Breast epithelium (tissue), 4 donors: ENCODE results near the gene ANKDD1A. TPM values are rescaled to one million over a fixed set of nuclear protein-coding genes. Genes with fewer than 3 reads are reported as not detected.

ENCODE experiments used
- DNase-seq, 2 donors: peaks; one replicate each; pipeline ENCODE4 v3.0.0-alpha.2; 2019; ENCODE audit warnings: low spot score in 2 of 2
- H3K27ac ChIP-seq, 2 donors: fragments of 200-600 bp; sonication (generic) in 1 of 2; one replicate each; pipeline ENCODE4 v1.5.1; 2016 to 2019; ENCODE audit warnings: mild to moderate bottlenecking in 1 of 2
- H3K27me3 ChIP-seq, 2 donors: fragments of 200-600 bp; sonication (generic) in 1 of 2; one replicate each; pipeline versions ENCODE4 v1.5.1 to v1.6.0; 2017 to 2019; ENCODE audit warnings: control low read depth in 1 of 2, mild to moderate bottlenecking in 1 of 2
- H3K36me3 ChIP-seq: fragments of 200-600 bp; one replicate; pipeline ENCODE4 v1.5.1; 2019
- H3K4me1 ChIP-seq, 2 donors: fragments of 200-600 bp; sonication (generic); one replicate each; pipeline ENCODE4 v1.5.1; 2016 to 2019; ENCODE audit warnings: control low read depth in 1 of 2
- H3K4me3 ChIP-seq, 3 donors: fragments of 200-600 bp; sonication (generic); 1 replicate in 2 of 3; 2 replicates in 1 of 3; pipeline ENCODE4 v1.5.1; 2016 to 2019; ENCODE audit warnings: mild to moderate bottlenecking in 3 of 3, moderate library complexity in 2 of 3
- H3K9me3 ChIP-seq, 2 donors: fragments of 200-600 bp; sonication (generic) in 1 of 2; one replicate each; pipeline ENCODE4 v1.5.1; 2016 to 2019; ENCODE audit warnings: control low read depth in 1 of 2
- POLR2A ChIP-seq: fragments of 450-650 bp; IDR thresholded peaks from one replicate; pipeline ENCODE4 v1.6.1; 2016; ENCODE audit warnings: antibody characterized with exemption, mild to moderate bottlenecking, moderate library complexity
- POLR2AphosphoS5 ChIP-seq, 3 donors: sonication (generic); formaldehyde crosslinking; IDR thresholded peaks; one replicate each; pipeline ENCODE4 v1.6.1; 2017; ENCODE audit warnings: antibody characterized with exemption in 3 of 3
- intact Hi-C: fragments of 100-400 bp; cut with DNase I; formaldehyde crosslinking; loops from one replicate; pipeline ENCODE4 v1.15.1; 2023; ENCODE audit warnings: low total_unique reads
- total RNA-seq, 3 donors: library from RNA; depleted of rRNA; stranded (reverse); fragments of >200 nt; gene quantifications; one replicate each; pipeline ENCODE4 v1.1.0, GENCODE V29; 2016
- TF ChIP-seq, protein P1 (sequence below), 3 donors: fragments of 450-650 bp; IDR thresholded peaks; one replicate each; pipeline ENCODE4 v1.5.1; 2016 to 2017; ENCODE audit warnings: antibody characterized with exemption in 3 of 3, mild to moderate bottlenecking in 3 of 3, moderate library complexity in 3 of 3

Gene ANKDD1A
- total RNA-seq, 3 donors from 2014 or later, result 3.2 to 7.8 (median 7.2) TPM

DNA sequence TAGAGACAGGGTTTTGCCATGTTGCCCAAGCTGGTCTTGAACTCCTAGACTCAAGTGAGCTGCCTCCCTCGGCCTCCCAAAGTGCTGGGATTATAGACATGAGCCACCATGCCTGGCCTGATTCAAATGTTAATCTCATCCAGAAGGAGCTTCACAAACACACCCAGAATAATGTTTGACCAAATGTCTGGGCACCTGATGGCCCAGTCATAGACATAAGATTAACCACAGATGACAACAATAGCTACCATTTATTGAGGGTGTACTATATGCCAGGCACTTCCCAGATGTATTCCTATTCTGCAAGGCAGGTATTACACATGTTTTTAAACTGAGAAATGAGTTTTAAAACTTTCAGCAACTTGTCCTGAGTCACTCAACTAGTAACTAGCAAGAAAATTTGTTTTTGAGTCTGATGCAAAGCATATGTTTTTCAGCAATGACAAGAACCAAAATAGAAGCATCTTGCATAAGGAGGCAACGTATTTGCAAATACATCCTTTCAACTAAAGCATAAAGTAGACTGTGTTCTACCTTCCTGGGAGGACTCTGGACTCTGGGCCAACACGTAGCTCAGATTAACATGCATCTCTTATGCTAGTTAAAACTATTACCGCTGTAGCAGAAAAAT is 86.2 kb downstream of the ANKDD1A start:
- Histone ChIP-seq H3K27me3 (no peaks in the 10 kb centered on the region), H3K36me3 (no peaks in the 10 kb centered on the region), H3K4me3 (no peak overlapping the region), H3K27ac (no peak overlapping the region), H3K4me1 (no peaks in the 10 kb centered on the region), H3K9me3 (no peaks in the 10 kb centered on the region)
- no peak for DNase-seq
- TF ChIP-seq, protein P1, sequence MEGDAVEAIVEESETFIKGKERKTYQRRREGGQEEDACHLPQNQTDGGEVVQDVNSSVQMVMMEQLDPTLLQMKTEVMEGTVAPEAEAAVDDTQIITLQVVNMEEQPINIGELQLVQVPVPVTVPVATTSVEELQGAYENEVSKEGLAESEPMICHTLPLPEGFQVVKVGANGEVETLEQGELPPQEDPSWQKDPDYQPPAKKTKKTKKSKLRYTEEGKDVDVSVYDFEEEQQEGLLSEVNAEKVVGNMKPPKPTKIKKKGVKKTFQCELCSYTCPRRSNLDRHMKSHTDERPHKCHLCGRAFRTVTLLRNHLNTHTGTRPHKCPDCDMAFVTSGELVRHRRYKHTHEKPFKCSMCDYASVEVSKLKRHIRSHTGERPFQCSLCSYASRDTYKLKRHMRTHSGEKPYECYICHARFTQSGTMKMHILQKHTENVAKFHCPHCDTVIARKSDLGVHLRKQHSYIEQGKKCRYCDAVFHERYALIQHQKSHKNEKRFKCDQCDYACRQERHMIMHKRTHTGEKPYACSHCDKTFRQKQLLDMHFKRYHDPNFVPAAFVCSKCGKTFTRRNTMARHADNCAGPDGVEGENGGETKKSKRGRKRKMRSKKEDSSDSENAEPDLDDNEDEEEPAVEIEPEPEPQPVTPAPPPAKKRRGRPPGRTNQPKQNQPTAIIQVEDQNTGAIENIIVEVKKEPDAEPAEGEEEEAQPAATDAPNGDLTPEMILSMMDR (IDR thresholded peaks at IDR 0.05), result no peak
- TF ChIP-seq POLR2AphosphoS5 (IDR thresholded peaks at IDR 0.05) (no peak), POLR2A (no peak)
- intact Hi-C loops, result no loop called here

DNA sequence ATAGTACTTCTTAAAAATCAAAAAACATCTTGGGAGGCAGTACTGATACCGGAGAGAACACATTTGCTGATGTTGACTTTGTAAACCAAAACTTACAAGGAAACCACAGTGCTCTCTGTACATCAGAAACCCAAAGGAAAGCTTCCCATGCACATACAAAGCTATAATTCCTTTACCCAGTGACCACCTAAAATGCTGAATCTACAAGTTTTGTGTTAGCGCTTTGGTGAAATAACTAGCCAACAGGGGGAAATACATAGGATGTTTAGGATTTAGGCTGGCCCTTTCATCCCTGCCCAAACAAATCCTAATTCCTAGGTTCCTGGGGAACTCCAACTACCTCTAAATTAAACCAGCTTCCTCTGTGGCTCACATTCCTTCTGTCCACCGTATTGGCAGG is 93.3 kb downstream of the ANKDD1A start:
- Histone ChIP-seq H3K27me3 (no peaks in the 10 kb centered on the region), H3K27ac (no peak overlapping the region), H3K36me3 (no peaks in the 10 kb centered on the region), H3K4me1 (no peaks in the 10 kb centered on the region), H3K9me3 (no peaks in the 10 kb centered on the region), H3K4me3 (no peak overlapping the region)
- TF ChIP-seq POLR2AphosphoS5 (IDR thresholded peaks at IDR 0.05), result no peak
- no peak for TF ChIP-seq POLR2A
- TF ChIP-seq, protein P1 (IDR thresholded peaks at IDR 0.05), result no peak
- no peak for DNase-seq
- intact Hi-C loops, result no loop called here

DNA sequence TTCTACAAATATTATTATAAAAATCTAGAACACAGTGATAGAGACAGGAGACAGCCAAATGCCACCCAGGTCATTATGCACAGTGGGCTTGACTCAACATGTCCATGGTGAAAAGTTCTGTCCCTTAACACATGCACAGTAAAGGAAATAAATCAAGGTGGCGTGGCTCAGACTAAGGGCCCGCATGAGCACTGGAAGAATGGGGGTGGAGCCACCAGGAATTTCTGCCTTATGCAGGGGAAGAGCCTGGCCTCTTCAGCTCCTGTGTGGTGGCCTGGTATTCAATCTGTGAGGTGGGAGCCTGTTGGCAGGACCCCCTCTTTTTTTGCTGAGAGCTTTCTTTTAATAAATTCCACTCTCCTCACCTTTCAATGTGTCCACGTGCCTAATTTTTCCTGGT is 95.2 kb downstream of the ANKDD1A start:
- Histone ChIP-seq H3K4me3 (no peak overlapping the region), H3K36me3 (no peaks in the 10 kb centered on the region), H3K27ac (no peak overlapping the region), H3K4me1 (no peaks in the 10 kb centered on the region), H3K27me3 (no peaks in the 10 kb centered on the region), H3K9me3 (no peaks in the 10 kb centered on the region)
- no peak for DNase-seq
- intact Hi-C loops, result no loop called here
- TF ChIP-seq POLR2AphosphoS5 (IDR thresholded peaks at IDR 0.05) (no peak), POLR2A (no peak)
- TF ChIP-seq, protein P1 (IDR thresholded peaks at IDR 0.05), result no peak

Other genes starting within 250 kb of the ANKDD1A start
- 1 to 10 TPM in 1 of 3 donors, under 1 TPM in 1, not detected in 1; 0.66 to 1.9 TPM for gene RBPMS2, start 136.3 kb upstream of the ANKDD1A start, total RNA-seq
- gene PIF1, start 86.3 kb upstream of the ANKDD1A start, total RNA-seq, result 1 to 10 TPM in 1 of 3 donors, under 1 TPM in 2; 0.44 to 1.3 (median 0.66) TPM
- 10 to 100 TPM; 21.1 to 33.3 (median 26.5) TPM for gene PLEKHO2, start 70.0 kb upstream of the ANKDD1A start, total RNA-seq
- 100 to 1,000 TPM in 1 of 3 donors, 10 to 100 TPM in 2; 91.5 to 109 (median 92.8) TPM for gene SPG21, start 78.0 kb downstream of the ANKDD1A start, total RNA-seq
- 10 to 100 TPM; 23.7 to 28.5 (median 28.4) TPM for gene MTFMT, start 117.7 kb downstream of the ANKDD1A start, total RNA-seq
- not detected for gene SLC51B, start 133.5 kb downstream of the ANKDD1A start, total RNA-seq
- 10 to 100 TPM; 12.6 to 20.6 (median 20.3) TPM for gene RASL12, start 156.1 kb downstream of the ANKDD1A start, total RNA-seq
- gene KBTBD13, start 164.8 kb downstream of the ANKDD1A start, total RNA-seq, result under 1 TPM in 2 of 3 donors, not detected in 1; 0.15 to 0.33 TPM
- gene UBAP1L, start 203.3 kb downstream of the ANKDD1A start, total RNA-seq, result 1 to 10 TPM; 3.7 to 10.0 (median 7.2) TPM
- gene PDCD7, start 221.9 kb downstream of the ANKDD1A start, total RNA-seq, result 10 to 100 TPM; 21.6 to 26.7 (median 24.4) TPM